Superior temporal gyrus (tissue), 1 donor: ENCODE measurements around the gene TRIM8.
"Not testable (repeated sequence)": the region's sequence is repeated elsewhere in the genome, so short reads cannot be mapped to it uniquely, and the experiment has no call there.

Experiments
- DNase-seq: peaks from one replicate; pipeline ENCODE4 v3.0.0-alpha.2; 2016; ENCODE audit errors: extremely low spot score

The TRIM8 gene

GRCh38 chr10:102649797-102650654 lies 5.7 kb downstream of the TRIM8 start:
- no peak for DNase-seq

GRCh38 chr10:102650655-102651454 lies 6.6 kb downstream of the TRIM8 start:
- DNase-seq: no peak

- DNase-seq: no peak
These were observed 7.3 kb downstream of the TRIM8 start for GRCh38 chr10:102651455-102652169.

- no peak for DNase-seq
These were observed 8.1 kb downstream of the TRIM8 start for GRCh38 chr10:102652170-102652916.

- DNase-seq: no peak
These were observed 8.8 kb downstream of the TRIM8 start for GRCh38 chr10:102653060-102653459.

- no peak for DNase-seq
These were observed 10.3 kb downstream of the TRIM8 start for GRCh38 chr10:102654566-102654965.

- DNase-seq: no peak
These were observed 10.7 kb downstream of the TRIM8 start for GRCh38 chr10:102654969-102655368.

- DNase-seq: no peak
These were observed 11.7 kb downstream of the TRIM8 start for GRCh38 chr10:102656026-102656425.

- DNase-seq: no peak
These were observed 12.6 kb downstream of the TRIM8 start for GRCh38 chr10:102656791-102657371.

- no peak for DNase-seq
These were observed 13.2 kb downstream of the TRIM8 start for GRCh38 chr10:102657451-102657850.

GRCh38 chr10:102657984-102658724 lies 13.9 kb downstream of the TRIM8 start:
- DNase-seq: no peak

- DNase-seq: no peak
These were observed 14.5 kb downstream of the TRIM8 start for GRCh38 chr10:102658802-102659201.

- DNase-seq: no peak
These were observed 16.8 kb downstream of the TRIM8 start for GRCh38 chr10:102660888-102661657.

GRCh38 chr10:102661658-102662028 lies 17.4 kb downstream of the TRIM8 start:
- DNase-seq: no peak

GRCh38 chr10:102665904-102666509 lies 21.7 kb downstream of the TRIM8 start:
- DNase-seq: no peak

GRCh38 chr10:102667411-102667810 lies 23.1 kb downstream of the TRIM8 start:
- DNase-seq: not testable (repeated sequence)

- peak; percentile 45 for DNase-seq
These were observed 24.2 kb downstream of the TRIM8 start for GRCh38 chr10:102668326-102669107.
